Epithelial cell of prostate (primary cell): Measurements from ENCODE around the gene CUL1.

ENCODE experiments used
- DNase-seq: peaks from one replicate; pipeline ENCODE4 v3.0.0-alpha.2; 2011; ENCODE audit warnings: low read depth, low spot score
- H3K27ac ChIP-seq: fragments of 450-650 bp; 2 replicates; pipeline ENCODE4 v1.5.1; 2017; ENCODE audit warnings: mild to moderate bottlenecking

The CUL1 gene

GRCh38 chr7:148698397-148699023, at the start of gene CUL1:
CUL1 (plus strand) TSS chr7:148698903; CDS start chr7:148730123, 31,220 bp downstream.
- peak within 1 kb of the TSS; percentile 91 for H3K27ac ChIP-seq
- no peak for DNase-seq

- DNase-seq: no peak
- H3K27ac ChIP-seq: peak overlapping the region; percentile 7
These were observed 48.4 kb upstream of the CUL1 start for GRCh38 chr7:148650232-148650858.

- no peak overlapping the region for H3K27ac ChIP-seq
- DNase-seq: no peak
These were observed 45.9 kb upstream of the CUL1 start for GRCh38 chr7:148652773-148653172.

- no peak overlapping the region for H3K27ac ChIP-seq
- DNase-seq: no peak
These were observed 40.8 kb upstream of the CUL1 start for GRCh38 chr7:148657929-148658328.

- no peak for DNase-seq
- no peak overlapping the region for H3K27ac ChIP-seq
These were observed 37.2 kb upstream of the CUL1 start for GRCh38 chr7:148661471-148661870.

- no peak for DNase-seq
- H3K27ac ChIP-seq: no peak overlapping the region
These were observed 36.1 kb upstream of the CUL1 start for GRCh38 chr7:148662646-148663045.

GRCh38 chr7:148664324-148664723, 34.4 kb upstream of the CUL1 start:
- no peak for DNase-seq
- no peak overlapping the region for H3K27ac ChIP-seq

GRCh38 chr7:148665221-148665620, 33.5 kb upstream of the CUL1 start:
- no peak overlapping the region for H3K27ac ChIP-seq
- DNase-seq: no peak

- no peak overlapping the region for H3K27ac ChIP-seq
- no peak for DNase-seq
These were observed 28.8 kb upstream of the CUL1 start for GRCh38 chr7:148669927-148670326.

- no peak for DNase-seq
- no peak overlapping the region for H3K27ac ChIP-seq
These were observed 28.3 kb upstream of the CUL1 start for GRCh38 chr7:148670374-148670773.

- DNase-seq: no peak
These were observed 27.9 kb upstream of the CUL1 start for GRCh38 chr7:148670807-148671206.

GRCh38 chr7:148672041-148672440, 26.7 kb upstream of the CUL1 start:
- H3K27ac ChIP-seq: no peak overlapping the region
- no peak for DNase-seq

More at GRCh38 chr7:148670807-148671206, 27.9 kb upstream of the CUL1 start:
- no peak overlapping the region for H3K27ac ChIP-seq

GRCh38 chr7:148674689-148675088, 24.0 kb upstream of the CUL1 start:
- DNase-seq: no peak
- H3K27ac ChIP-seq: no peak overlapping the region

- H3K27ac ChIP-seq: no peak overlapping the region
- no peak for DNase-seq
These were observed 22.4 kb upstream of the CUL1 start for GRCh38 chr7:148676291-148676690.

- DNase-seq: no peak
- H3K27ac ChIP-seq: no peak overlapping the region
These were observed 16.9 kb upstream of the CUL1 start for GRCh38 chr7:148681821-148682220.

GRCh38 chr7:148684289-148684830, 14.3 kb upstream of the CUL1 start:
- DNase-seq: no peak
- H3K27ac ChIP-seq: no peak overlapping the region

- H3K27ac ChIP-seq: no peak overlapping the region
- DNase-seq: no peak
These were observed 12.3 kb upstream of the CUL1 start for GRCh38 chr7:148686312-148686937.

- H3K27ac ChIP-seq: no peak overlapping the region
- no peak for DNase-seq
These were observed 11.1 kb upstream of the CUL1 start for GRCh38 chr7:148687555-148687954.

- no peak overlapping the region for H3K27ac ChIP-seq
- DNase-seq: no peak
These were observed 10.2 kb upstream of the CUL1 start for GRCh38 chr7:148688526-148688925.

- H3K27ac ChIP-seq: no peak overlapping the region
- DNase-seq: no peak
These were observed 5.1 kb upstream of the CUL1 start for GRCh38 chr7:148693651-148694050.

GRCh38 chr7:148694631-148695030, 4.1 kb upstream of the CUL1 start:
- DNase-seq: no peak
- no peak overlapping the region for H3K27ac ChIP-seq
